ENCODE results near the gene NDFIP2.

Gene NDFIP2

GRCh38 chr13:79525064-79525857 is 44.3 kb downstream of the NDFIP2 start:
- no peak for TF ChIP-seq CTCF (conservative IDR thresholded peaks at IDR 0.05; ENCODE audit: low read depth, low read length)
- no peak overlapping the region for H3K4me2 ChIP-seq
- H3K36me3 ChIP-seq (ENCODE audit: insufficient read depth), result no peaks in the 10 kb centered on the region
- H4K20me1 ChIP-seq (ENCODE audit: insufficient read depth), result no peaks in the 10 kb centered on the region
- no peaks in the 10 kb centered on the region for H3K79me2 ChIP-seq (ENCODE audit: insufficient read depth, low read depth)
- H3K27ac ChIP-seq, result no peak overlapping the region
- H3K9ac ChIP-seq, result no peak overlapping the region
- no peak overlapping the region for H2AFZ ChIP-seq (ENCODE audit: low read depth)
- H3K4me1 ChIP-seq (ENCODE audit: low read depth, poor library complexity, severe bottlenecking), result peaks cover 15% of the 10 kb centered on the region
- H3K27me3 ChIP-seq (ENCODE audit: insufficient read depth, low read depth), result no peaks in the 10 kb centered on the region
- no peak overlapping the region for H3K4me3 ChIP-seq (IDR thresholded peaks at IDR 0.05; ENCODE audit: insufficient read depth, low read depth, low read length)

- Histone ChIP-seq H2AFZ (ENCODE audit: low read depth) (no peak overlapping the region), H3K9ac (no peak overlapping the region), H3K4me3 (IDR thresholded peaks at IDR 0.05; ENCODE audit: insufficient read depth, low read depth, low read length) (no peak overlapping the region), H3K79me2 (ENCODE audit: insufficient read depth, low read depth) (no peaks in the 10 kb centered on the region), H3K36me3 (ENCODE audit: insufficient read depth) (no peaks in the 10 kb centered on the region), H4K20me1 (ENCODE audit: insufficient read depth) (no peaks in the 10 kb centered on the region), H3K4me2 (no peak overlapping the region), H3K4me1 (ENCODE audit: low read depth, poor library complexity, severe bottlenecking) (peaks cover 6% of the 10 kb centered on the region), H3K27ac (no peak overlapping the region), H3K27me3 (ENCODE audit: insufficient read depth, low read depth) (no peaks in the 10 kb centered on the region)
- no peak for TF ChIP-seq CTCF (conservative IDR thresholded peaks at IDR 0.05; ENCODE audit: low read depth, low read length)
Measured at GRCh38 chr13:79527698-79528097, 46.7 kb downstream of the NDFIP2 start.

- no peak for TF ChIP-seq CTCF (conservative IDR thresholded peaks at IDR 0.05; ENCODE audit: low read depth, low read length)
- Histone ChIP-seq H3K9ac (no peak overlapping the region), H2AFZ (ENCODE audit: low read depth) (no peak overlapping the region), H3K4me1 (ENCODE audit: low read depth, poor library complexity, severe bottlenecking) (no peaks in the 10 kb centered on the region), H3K4me3 (IDR thresholded peaks at IDR 0.05; ENCODE audit: insufficient read depth, low read depth, low read length) (no peak overlapping the region), H3K36me3 (ENCODE audit: insufficient read depth) (no peaks in the 10 kb centered on the region), H3K27ac (no peak overlapping the region), H3K4me2 (no peak overlapping the region), H3K79me2 (ENCODE audit: insufficient read depth, low read depth) (no peaks in the 10 kb centered on the region), H3K27me3 (ENCODE audit: insufficient read depth, low read depth) (no peaks in the 10 kb centered on the region), H4K20me1 (ENCODE audit: insufficient read depth) (no peaks in the 10 kb centered on the region)
Measured at GRCh38 chr13:79528356-79528755, 47.4 kb downstream of the NDFIP2 start.

- H3K27ac ChIP-seq, result no peak overlapping the region
- H3K4me3 ChIP-seq (IDR thresholded peaks at IDR 0.05; ENCODE audit: insufficient read depth, low read depth, low read length), result no peak overlapping the region
- no peak overlapping the region for H2AFZ ChIP-seq (ENCODE audit: low read depth)
- no peaks in the 10 kb centered on the region for H3K27me3 ChIP-seq (ENCODE audit: insufficient read depth, low read depth)
- no peak for TF ChIP-seq CTCF (conservative IDR thresholded peaks at IDR 0.05; ENCODE audit: low read depth, low read length)
- H3K36me3 ChIP-seq (ENCODE audit: insufficient read depth), result no peaks in the 10 kb centered on the region
- H3K79me2 ChIP-seq (ENCODE audit: insufficient read depth, low read depth), result no peaks in the 10 kb centered on the region
- no peaks in the 10 kb centered on the region for H4K20me1 ChIP-seq (ENCODE audit: insufficient read depth)
- H3K9ac ChIP-seq, result no peak overlapping the region
- H3K4me1 ChIP-seq (ENCODE audit: low read depth, poor library complexity, severe bottlenecking), result no peaks in the 10 kb centered on the region
- H3K4me2 ChIP-seq, result no peak overlapping the region
Measured at GRCh38 chr13:79528759-79529191, 47.8 kb downstream of the NDFIP2 start.

Measured in KMS-11 (cell line).